Head of caudate nucleus (tissue), 42 donors: ENCODE data around the gene ADCY5.

Experiments used
- DNase-seq, 42 donors: peaks; one replicate each; pipeline versions ENCODE4 v3.0.0 to v3.0.0-alpha.2; 2020 to 2021; ENCODE audit warnings: mixed read lengths in 7 of 42
- intact Hi-C: fragments of 100-400 bp; cut with DNase I; formaldehyde crosslinking; loops from one replicate; pipeline ENCODE4 v1.15.0; 2022

ADCY5 gene

GRCh38 chr3:123289391-123290106 is 159.3 kb downstream of the ADCY5 start:
- DNase-seq: peak in 17 of 42 donors; percentile 0 to 41 (median 8)
- intact Hi-C loops: no loop called here

GRCh38 chr3:123287962-123288302 is 161.0 kb downstream of the ADCY5 start:
- intact Hi-C loops: no loop called here
- peak in 17 of 42 donors; percentile 2 to 47 (median 17) for DNase-seq

GRCh38 chr3:123287051-123287961 is 161.6 kb downstream of the ADCY5 start:
- DNase-seq: peak in 22 of 42 donors; percentile 1 to 40 (median 12)
- intact Hi-C loops: no loop called here

GRCh38 chr3:123286308-123287023 is 162.4 kb downstream of the ADCY5 start:
- peak in 25 of 42 donors; percentile 6 to 71 (median 47) for DNase-seq
- intact Hi-C loops: no loop called here

- intact Hi-C loops: no loop called here
- peak in 4 of 42 donors; percentile 7 to 39 (median 18) for DNase-seq
Measured at GRCh38 chr3:123285931-123286307, 163.0 kb downstream of the ADCY5 start.

GRCh38 chr3:123285479-123285878 is 163.4 kb downstream of the ADCY5 start:
- DNase-seq: peak in 7 of 42 donors; percentile 1 to 34 (median 12)
- intact Hi-C loops: no loop called here

- DNase-seq: peak in 4 of 42 donors; percentile 1 to 28 (median 6)
- intact Hi-C loops: no loop called here
Measured at GRCh38 chr3:123285066-123285465, 163.8 kb downstream of the ADCY5 start.

- DNase-seq: peak in 14 of 42 donors; percentile 1 to 43 (median 13)
- intact Hi-C loops: no loop called here
Measured at GRCh38 chr3:123284399-123285010, 164.4 kb downstream of the ADCY5 start.

GRCh38 chr3:123283657-123284398 is 165.1 kb downstream of the ADCY5 start:
- intact Hi-C loops: no loop called here
- peak in 8 of 42 donors; percentile 1 to 35 (median 18) for DNase-seq

GRCh38 chr3:123283074-123283473 is 165.8 kb downstream of the ADCY5 start:
- intact Hi-C loops: no loop called here
- DNase-seq: peak in 11 of 42 donors; percentile 1 to 42 (median 26)

- intact Hi-C loops: no loop called here
- DNase-seq: peak in 8 of 42 donors; percentile 1 to 37 (median 18)
Measured at GRCh38 chr3:123282461-123282860, 166.4 kb downstream of the ADCY5 start.

- intact Hi-C loops: no loop called here
- DNase-seq: peak in 2 of 42 donors; percentile 1 to 27
Measured at GRCh38 chr3:123281929-123282328, 167.0 kb downstream of the ADCY5 start.

- intact Hi-C loops: no loop called here
- peak in 2 of 42 donors; percentile 9 to 32 for DNase-seq
Measured at GRCh38 chr3:123281406-123281805, 167.5 kb downstream of the ADCY5 start.

GRCh38 chr3:123279121-123279520 is 169.8 kb downstream of the ADCY5 start:
- DNase-seq: peak in 12 of 42 donors; percentile 2 to 42 (median 22)
- intact Hi-C loops: no loop called here

GRCh38 chr3:123278446-123278845 is 170.4 kb downstream of the ADCY5 start:
- peak in 12 of 42 donors; percentile 9 to 47 (median 36) for DNase-seq
- intact Hi-C loops: no loop called here

GRCh38 chr3:123277106-123277505 is 171.8 kb downstream of the ADCY5 start:
- intact Hi-C loops: no loop called here
- peak in 8 of 42 donors; percentile 3 to 42 (median 16) for DNase-seq

GRCh38 chr3:123276346-123277006 is 172.4 kb downstream of the ADCY5 start:
- intact Hi-C loops: no loop called here
- peak in 34 of 42 donors; percentile 22 to 87 (median 66) for DNase-seq

GRCh38 chr3:123275691-123276090 is 173.2 kb downstream of the ADCY5 start:
- DNase-seq: no peak
- intact Hi-C loops: no loop called here
